HepG2 (cell line): Measurements from ENCODE around the gene TMEM14B. TPM values are rescaled to one million over a fixed set of nuclear protein-coding genes. Genes with fewer than 3 reads are reported as not detected.

Experiments
- FIP1L1 ChIP-seq: fragments of 200-400 bp; formaldehyde crosslinking; IDR thresholded peaks from 2 replicates; pipeline ENCODE4 v1.6.1; 2018; ENCODE audit warnings: low read depth, mild to moderate bottlenecking, low read length, moderate library complexity, borderline replicate concordance; ENCODE audit not compliant: insufficient read depth
- GABPA ChIP-seq, 2 experiments: IDR thresholded peaks; 2 replicates each; pipeline ENCODE4 v1.6.1; 2011 to 2016; ENCODE audit warnings: low read depth in 2 of 2, low read length in 1 of 2, missing biosample characterization in 1 of 2, missing genetic modification characterization in 1 of 2
- GZF1 ChIP-seq: sonication (generic); formaldehyde crosslinking; IDR thresholded peaks from 2 replicates; pipeline ENCODE4 v1.5.1; 2020; ENCODE audit warnings: mild to moderate bottlenecking, missing genetic modification reagents
- HCFC1 ChIP-seq: fragments of 150-350 bp; IDR thresholded peaks from 2 replicates; pipeline ENCODE4 v1.6.1; 2014; ENCODE audit warnings: low read depth, low read length
- HOXA9 ChIP-seq: sonication (generic); formaldehyde crosslinking; IDR thresholded peaks from 2 replicates; pipeline ENCODE4 v1.8.1; 2022; ENCODE audit warnings: missing genetic modification reagents, mild to moderate bottlenecking, moderate library complexity, borderline replicate concordance
- MEIS1 ChIP-seq: sonication (generic); formaldehyde crosslinking; IDR thresholded peaks from 2 replicates; pipeline ENCODE4 v1.9.0; 2021; ENCODE audit warnings: mild to moderate bottlenecking, missing genetic modification reagents, moderate library complexity, borderline replicate concordance
- NFYB ChIP-seq: sonication (generic); formaldehyde crosslinking; IDR thresholded peaks from 2 replicates; pipeline ENCODE4 v1.4.0; 2020; ENCODE audit warnings: missing genetic modification reagents
- PCBP2 ChIP-seq: fragments of 200-400 bp; formaldehyde crosslinking; optimal IDR thresholded peaks from 2 replicates; pipeline ENCODE3; 2018; ENCODE audit warnings: low read length, low read depth; ENCODE audit not compliant: poor library complexity, severe bottlenecking
- REL ChIP-seq: sonication (generic); formaldehyde crosslinking; conservative IDR thresholded peaks from 2 replicates; pipeline ENCODE4 v1.8.0; 2022; ENCODE audit warnings: mild to moderate bottlenecking, missing genetic modification reagents, moderate library complexity
- SIX1 ChIP-seq: sonication (generic); formaldehyde crosslinking; IDR thresholded peaks from 2 replicates; pipeline ENCODE4 v1.4.0; 2020; ENCODE audit warnings: missing genetic modification reagents, borderline replicate concordance
- STAT5B ChIP-seq: sonication (generic); formaldehyde crosslinking; IDR thresholded peaks from 2 replicates; pipeline ENCODE4 v1.4.0; 2020; ENCODE audit warnings: missing genetic modification reagents
- WIZ ChIP-seq: sonication (generic); formaldehyde crosslinking; IDR thresholded peaks from 2 replicates; pipeline ENCODE4 v1.5.1; 2020; ENCODE audit warnings: mild to moderate bottlenecking, missing genetic modification reagents
- ZKSCAN1 ChIP-seq: fragments of 150-350 bp; IDR thresholded peaks from 2 replicates; pipeline ENCODE4 v1.6.1; 2014; ENCODE audit warnings: low read length
- ZNF234 ChIP-seq: sonication (generic); formaldehyde crosslinking; conservative IDR thresholded peaks from 2 replicates; pipeline ENCODE4 v1.5.1; 2020; ENCODE audit warnings: mild to moderate bottlenecking, missing genetic modification reagents
- ZNF292 ChIP-seq: sonication (generic); formaldehyde crosslinking; IDR thresholded peaks from 2 replicates; pipeline ENCODE4 v1.8.1; 2022; ENCODE audit warnings: mild to moderate bottlenecking, low read depth, missing genetic modification reagents, borderline replicate concordance
- ZNF382 ChIP-seq: sonication (generic); formaldehyde crosslinking; IDR thresholded peaks from 2 replicates; pipeline ENCODE4 v1.5.0; 2020; ENCODE audit warnings: missing genetic modification reagents, mild to moderate bottlenecking, borderline replicate concordance
- ZNF460 ChIP-seq: sonication (generic); formaldehyde crosslinking; IDR thresholded peaks from 2 replicates; pipeline ENCODE4 v1.5.1; 2020; ENCODE audit warnings: missing genetic modification reagents, mild to moderate bottlenecking, borderline replicate concordance
- ZNF598 ChIP-seq: sonication (generic); formaldehyde crosslinking; IDR thresholded peaks from 2 replicates; pipeline ENCODE4 v1.5.1; 2020; ENCODE audit warnings: mild to moderate bottlenecking, missing genetic modification reagents, borderline replicate concordance
- ZSCAN22 ChIP-seq: sonication (generic); formaldehyde crosslinking; IDR thresholded peaks from 2 replicates; pipeline ENCODE4 v1.4.0; 2020; ENCODE audit warnings: mild to moderate bottlenecking, missing genetic modification reagents
- polyA plus RNA-seq, 8 experiments: library from polyadenylated mRNA; depleted of rRNA in 3 of 8; stranded (reverse) in 7 of 8; unstranded in 1 of 8; fragments of >200 nt; fragmentation: Illumina TruSeq in 4 of 8; extraction: Trizol in 4 of 8; gene quantifications; 2 replicates each; pipeline versions ENCODE4 v1.2.1 to v1.2.3, GENCODE V29; 2011 to 2016; ENCODE audit warnings: low read depth in 4 of 8, missing spikeins in 1 of 8, mixed read lengths in 1 of 8; ENCODE audit not compliant: insufficient read depth in 1 of 8
- total RNA-seq, 5 experiments: library from RNA; depleted of rRNA; stranded (reverse); fragments of >200 nt; fragmentation: Illumina TruSeq; extraction: Trizol; gene quantifications; 2 replicates each; pipeline ENCODE4 v1.2.3, GENCODE V29; 2016; ENCODE audit warnings: low read depth in 1 of 5
- TF ChIP-seq, protein P1 (sequence below): sonication (generic); formaldehyde crosslinking; IDR thresholded peaks from 2 replicates; pipeline ENCODE4 v1.9.0; 2022; ENCODE audit warnings: low read depth, missing genetic modification reagents
- TF ChIP-seq, protein P2 (sequence below): sonication (generic); formaldehyde crosslinking; IDR thresholded peaks from 2 replicates; pipeline ENCODE4 v1.4.0; 2020; ENCODE audit warnings: missing genetic modification reagents
- TF ChIP-seq, protein P3 (sequence below): sonication (generic); formaldehyde crosslinking; IDR thresholded peaks from 2 replicates; pipeline ENCODE4 v1.8.0; 2022; ENCODE audit warnings: mild to moderate bottlenecking, missing genetic modification reagents, borderline replicate concordance
- TF ChIP-seq, protein P4 (sequence below): sonication (generic); formaldehyde crosslinking; conservative IDR thresholded peaks from 2 replicates; pipeline ENCODE4 v1.5.0; 2020; ENCODE audit warnings: missing genetic modification reagents

Gene TMEM14B
- total and polyA plus RNA-seq, 2 of the 13 experiments (the other 11 are each of a cell fraction or from before 2014, with no cell fraction given) = 133 to 200 TPM

- TF ChIP-seq, protein P1, sequence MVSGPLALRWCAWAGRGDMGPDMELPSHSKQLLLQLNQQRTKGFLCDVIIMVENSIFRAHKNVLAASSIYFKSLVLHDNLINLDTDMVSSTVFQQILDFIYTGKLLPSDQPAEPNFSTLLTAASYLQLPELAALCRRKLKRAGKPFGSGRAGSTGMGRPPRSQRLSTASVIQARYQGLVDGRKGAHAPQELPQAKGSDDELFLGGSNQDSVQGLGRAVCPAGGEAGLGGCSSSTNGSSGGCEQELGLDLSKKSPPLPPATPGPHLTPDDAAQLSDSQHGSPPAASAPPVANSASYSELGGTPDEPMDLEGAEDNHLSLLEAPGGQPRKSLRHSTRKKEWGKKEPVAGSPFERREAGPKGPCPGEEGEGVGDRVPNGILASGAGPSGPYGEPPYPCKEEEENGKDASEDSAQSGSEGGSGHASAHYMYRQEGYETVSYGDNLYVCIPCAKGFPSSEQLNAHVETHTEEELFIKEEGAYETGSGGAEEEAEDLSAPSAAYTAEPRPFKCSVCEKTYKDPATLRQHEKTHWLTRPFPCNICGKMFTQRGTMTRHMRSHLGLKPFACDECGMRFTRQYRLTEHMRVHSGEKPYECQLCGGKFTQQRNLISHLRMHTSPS (CRISPR knock-in tag) = peak; percentile 22; the same call in 1 of the 2 replicates
- TF ChIP-seq REL (CRISPR knock-in tag) (peak; percentile 72; the same call in 1 of the 2 replicates), MEIS1 (peak; percentile 63; the same call in 1 of the 2 replicates), STAT5B (0 out of 2 replicates have a peak, but pooled peaks have one; percentile 53), GZF1 (CRISPR knock-in tag) (peak; percentile 58; the same call in 1 of the 2 replicates), WIZ (CRISPR knock-in tag) (no peak; the same call in none of the 2 replicates), ZNF292 (CRISPR knock-in tag) (peak; percentile 80), ZKSCAN1 (no peak; the same call in 1 of the 2 replicates), ZNF460 (CRISPR knock-in tag) (no peak; the same call in 1 of the 2 replicates), ZSCAN22 (CRISPR knock-in tag) (no peak), PCBP2 (no peak), GABPA (IDR thresholded peaks at IDR 0.05; ENCODE audit: low read depth, low read length) (peak; percentile 63), GABPA (CRISPR knock-in tag; IDR thresholded peaks at IDR 0.05; ENCODE audit: low read depth) (peak; percentile 78), HCFC1 (peak; percentile 56), SIX1 (CRISPR knock-in tag) (peak; percentile 47; the same call in 1 of the 2 replicates), HOXA9 (0 out of 2 replicates have a peak, but pooled peaks have one; percentile 22), ZNF234 (no peak), ZNF382 (no peak), ZNF598 (CRISPR knock-in tag) (peak; percentile 54; the same call in 1 of the 2 replicates), FIP1L1 (no peak), NFYB (CRISPR knock-in tag) (no peak; the same call in 1 of the 2 replicates)
- TF ChIP-seq, protein P2, sequence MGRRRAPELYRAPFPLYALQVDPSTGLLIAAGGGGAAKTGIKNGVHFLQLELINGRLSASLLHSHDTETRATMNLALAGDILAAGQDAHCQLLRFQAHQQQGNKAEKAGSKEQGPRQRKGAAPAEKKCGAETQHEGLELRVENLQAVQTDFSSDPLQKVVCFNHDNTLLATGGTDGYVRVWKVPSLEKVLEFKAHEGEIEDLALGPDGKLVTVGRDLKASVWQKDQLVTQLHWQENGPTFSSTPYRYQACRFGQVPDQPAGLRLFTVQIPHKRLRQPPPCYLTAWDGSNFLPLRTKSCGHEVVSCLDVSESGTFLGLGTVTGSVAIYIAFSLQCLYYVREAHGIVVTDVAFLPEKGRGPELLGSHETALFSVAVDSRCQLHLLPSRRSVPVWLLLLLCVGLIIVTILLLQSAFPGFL (CRISPR knock-in tag) = no peak
- TF ChIP-seq, protein P3, sequence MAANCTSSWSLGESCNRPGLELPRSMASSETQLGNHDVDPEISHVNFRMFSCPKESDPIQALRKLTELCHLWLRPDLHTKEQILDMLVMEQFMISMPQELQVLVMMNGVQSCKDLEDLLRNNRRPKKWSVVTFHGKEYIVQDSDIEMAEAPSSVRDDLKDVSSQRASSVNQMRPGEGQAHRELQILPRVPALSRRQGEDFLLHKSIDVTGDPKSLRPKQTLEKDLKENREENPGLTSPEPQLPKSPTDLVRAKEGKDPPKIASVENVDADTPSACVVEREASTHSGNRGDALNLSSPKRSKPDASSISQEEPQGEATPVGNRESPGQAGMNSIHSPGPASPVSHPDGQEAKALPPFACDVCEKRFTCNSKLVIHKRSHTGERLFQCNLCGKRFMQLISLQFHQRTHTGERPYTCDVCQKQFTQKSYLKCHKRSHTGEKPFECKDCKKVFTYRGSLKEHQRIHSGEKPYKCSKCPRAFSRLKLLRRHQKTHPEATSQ = peak; percentile 83; the same call in 1 of the 2 replicates
- TF ChIP-seq, protein P4, sequence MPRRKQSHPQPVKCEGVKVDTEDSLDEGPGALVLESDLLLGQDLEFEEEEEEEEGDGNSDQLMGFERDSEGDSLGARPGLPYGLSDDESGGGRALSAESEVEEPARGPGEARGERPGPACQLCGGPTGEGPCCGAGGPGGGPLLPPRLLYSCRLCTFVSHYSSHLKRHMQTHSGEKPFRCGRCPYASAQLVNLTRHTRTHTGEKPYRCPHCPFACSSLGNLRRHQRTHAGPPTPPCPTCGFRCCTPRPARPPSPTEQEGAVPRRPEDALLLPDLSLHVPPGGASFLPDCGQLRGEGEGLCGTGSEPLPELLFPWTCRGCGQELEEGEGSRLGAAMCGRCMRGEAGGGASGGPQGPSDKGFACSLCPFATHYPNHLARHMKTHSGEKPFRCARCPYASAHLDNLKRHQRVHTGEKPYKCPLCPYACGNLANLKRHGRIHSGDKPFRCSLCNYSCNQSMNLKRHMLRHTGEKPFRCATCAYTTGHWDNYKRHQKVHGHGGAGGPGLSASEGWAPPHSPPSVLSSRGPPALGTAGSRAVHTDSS (CRISPR knock-in tag) = no peak
Measured at GRCh38 chr6:10747251-10747972, at the start of gene TMEM14B (continued).
